ENCODE measurements around the gene EVI5. TPM values are rescaled to one million over a fixed set of nuclear protein-coding genes. Genes with fewer than 3 reads are reported as not detected.

EVI5 gene
- total RNA-seq, 4 donors from 2014 or later: 24.9 to 47.8 (median 28.5) TPM

DNA sequence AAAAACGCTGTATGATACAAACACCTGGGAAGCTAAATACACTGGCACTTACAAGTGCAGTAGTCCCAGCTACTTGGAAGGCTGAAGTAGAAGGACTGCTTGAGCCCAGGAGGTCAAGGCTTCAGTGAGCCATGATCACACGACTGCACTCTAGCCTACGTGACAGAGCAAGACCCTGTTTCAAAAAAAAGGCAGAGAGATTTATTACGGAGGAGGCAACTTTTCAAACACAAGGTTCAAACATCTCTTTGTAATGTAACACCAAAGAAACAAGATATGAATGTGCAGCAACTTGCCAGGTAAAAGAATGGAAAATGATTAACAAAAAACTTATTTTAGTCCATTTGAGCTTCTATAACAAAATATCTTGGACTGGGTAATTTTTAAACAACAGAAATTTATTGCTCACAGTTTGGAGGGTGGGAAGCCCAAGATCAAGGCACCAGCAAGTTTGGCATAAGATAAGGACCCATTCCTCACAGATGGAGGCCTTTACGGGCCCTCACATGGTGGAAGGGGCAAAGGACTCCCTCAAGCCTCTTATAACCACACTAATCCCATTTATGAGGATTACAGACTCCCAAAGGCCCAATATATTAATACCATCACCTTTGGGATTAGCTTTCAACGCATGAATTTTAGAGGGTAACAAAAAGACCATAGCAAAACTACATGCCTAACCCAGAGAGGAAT, 73.3 kb downstream of the EVI5 start:
- TF ChIP-seq, protein P1, sequence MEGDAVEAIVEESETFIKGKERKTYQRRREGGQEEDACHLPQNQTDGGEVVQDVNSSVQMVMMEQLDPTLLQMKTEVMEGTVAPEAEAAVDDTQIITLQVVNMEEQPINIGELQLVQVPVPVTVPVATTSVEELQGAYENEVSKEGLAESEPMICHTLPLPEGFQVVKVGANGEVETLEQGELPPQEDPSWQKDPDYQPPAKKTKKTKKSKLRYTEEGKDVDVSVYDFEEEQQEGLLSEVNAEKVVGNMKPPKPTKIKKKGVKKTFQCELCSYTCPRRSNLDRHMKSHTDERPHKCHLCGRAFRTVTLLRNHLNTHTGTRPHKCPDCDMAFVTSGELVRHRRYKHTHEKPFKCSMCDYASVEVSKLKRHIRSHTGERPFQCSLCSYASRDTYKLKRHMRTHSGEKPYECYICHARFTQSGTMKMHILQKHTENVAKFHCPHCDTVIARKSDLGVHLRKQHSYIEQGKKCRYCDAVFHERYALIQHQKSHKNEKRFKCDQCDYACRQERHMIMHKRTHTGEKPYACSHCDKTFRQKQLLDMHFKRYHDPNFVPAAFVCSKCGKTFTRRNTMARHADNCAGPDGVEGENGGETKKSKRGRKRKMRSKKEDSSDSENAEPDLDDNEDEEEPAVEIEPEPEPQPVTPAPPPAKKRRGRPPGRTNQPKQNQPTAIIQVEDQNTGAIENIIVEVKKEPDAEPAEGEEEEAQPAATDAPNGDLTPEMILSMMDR (IDR thresholded peaks at IDR 0.05; ENCODE audit: low read depth): no peak

DNA sequence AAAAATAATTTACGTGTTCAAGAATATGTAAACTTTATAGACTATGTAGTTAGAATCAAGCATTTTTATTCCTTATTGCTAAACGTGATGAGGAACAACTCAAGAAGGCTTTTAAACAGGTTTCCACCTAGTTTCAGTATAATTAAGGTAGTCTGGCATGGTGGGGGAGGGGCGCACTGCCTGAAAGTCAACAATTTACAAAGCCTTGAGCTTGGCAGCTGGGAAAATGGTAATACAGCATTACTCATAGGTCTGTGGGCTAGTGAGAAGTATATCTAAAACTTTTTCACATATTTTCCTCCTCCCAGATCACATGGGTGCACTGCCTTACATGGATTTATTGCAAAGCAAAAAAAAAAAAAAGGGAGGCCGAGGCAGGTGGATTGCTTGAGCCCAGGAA, 75.2 kb downstream of the EVI5 start:
- TF ChIP-seq, protein P1 (IDR thresholded peaks at IDR 0.05; ENCODE audit: low read depth): no peak

DNA sequence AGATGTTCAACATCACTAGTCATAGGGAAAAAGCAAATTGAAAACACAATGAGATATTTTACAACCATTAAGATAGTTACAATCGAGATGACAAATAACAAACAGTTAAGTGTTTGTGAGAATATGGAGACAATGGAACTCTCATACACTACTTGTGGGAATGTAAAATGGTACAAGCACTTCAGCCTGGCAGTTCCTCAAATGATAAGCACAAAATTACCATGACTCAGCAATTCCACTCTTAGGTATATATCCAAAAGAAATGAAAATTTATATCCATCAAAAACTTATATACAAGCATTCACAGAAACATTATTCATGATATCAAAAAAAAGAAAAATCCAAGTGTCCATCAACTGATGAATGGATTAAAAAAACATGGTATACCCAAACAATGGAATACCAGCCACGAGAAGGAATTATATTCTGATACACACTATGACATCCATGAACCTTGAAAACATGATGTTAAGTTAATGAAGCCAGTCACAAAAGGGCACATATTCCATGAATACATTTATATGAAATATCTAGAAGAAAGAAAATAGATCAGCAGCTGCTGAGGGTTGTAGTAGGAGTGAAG, 76.4 kb downstream of the EVI5 start:
- TF ChIP-seq, protein P1 (IDR thresholded peaks at IDR 0.05; ENCODE audit: low read depth): no peak

DNA sequence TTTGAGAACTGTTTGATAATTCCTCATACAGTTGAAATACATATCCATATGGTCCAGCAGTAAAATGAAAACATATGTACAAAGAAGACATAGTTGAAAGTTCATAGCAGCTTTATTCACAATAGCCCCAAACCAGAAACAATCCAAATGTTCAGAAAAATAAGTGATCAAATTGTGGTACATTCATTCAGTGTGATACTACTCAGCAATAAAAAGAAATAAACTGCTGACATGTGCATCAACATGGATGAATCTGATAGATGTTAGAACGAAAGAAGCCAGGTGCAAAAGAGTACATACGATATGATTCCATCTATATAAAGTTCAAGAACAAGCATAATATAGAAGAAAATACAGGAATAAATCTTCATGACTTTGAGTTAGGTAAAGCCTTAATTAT, 77.2 kb downstream of the EVI5 start:
- TF ChIP-seq, protein P1 (IDR thresholded peaks at IDR 0.05; ENCODE audit: low read depth): no peak

DNA sequence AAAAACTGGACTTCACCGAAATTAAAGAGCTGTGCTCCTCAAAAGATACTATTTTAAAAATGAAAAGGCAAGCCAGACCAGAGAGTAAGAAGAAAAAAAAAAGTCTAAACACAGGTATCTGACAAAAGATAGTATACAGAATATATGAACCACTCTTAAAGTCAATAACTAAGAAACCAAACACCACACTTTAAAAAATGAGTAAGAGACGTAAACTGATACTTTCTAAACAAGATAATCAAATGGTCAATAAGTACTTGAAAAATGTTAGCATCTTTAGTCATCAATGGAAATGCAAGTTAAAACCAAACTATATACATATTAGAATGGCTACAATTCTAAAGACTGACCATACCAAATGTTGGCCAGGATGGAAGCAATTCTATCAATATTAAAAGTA, 77.6 kb downstream of the EVI5 start:
- TF ChIP-seq, protein P1 (IDR thresholded peaks at IDR 0.05; ENCODE audit: low read depth): no peak

DNA sequence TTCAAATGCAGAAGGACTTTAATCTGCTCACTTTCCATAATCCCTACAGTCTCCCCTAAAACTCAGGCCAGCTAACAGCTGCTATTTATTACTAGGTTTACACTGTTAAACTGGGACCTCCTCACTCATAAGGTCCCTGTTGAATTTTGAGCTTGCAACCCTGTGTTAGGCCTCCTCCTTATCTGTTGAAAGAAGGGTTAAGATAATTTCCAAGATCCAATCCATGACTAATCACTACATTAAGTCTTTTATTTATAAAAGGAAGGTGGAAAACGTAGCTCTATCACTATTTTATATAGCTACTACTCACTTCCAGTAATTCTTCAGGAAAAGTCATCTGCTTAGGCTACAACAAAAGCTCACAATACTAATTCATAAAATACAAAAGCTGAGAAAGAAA, 79.5 kb downstream of the EVI5 start:
- TF ChIP-seq, protein P1 (IDR thresholded peaks at IDR 0.05; ENCODE audit: low read depth): no peak

DNA sequence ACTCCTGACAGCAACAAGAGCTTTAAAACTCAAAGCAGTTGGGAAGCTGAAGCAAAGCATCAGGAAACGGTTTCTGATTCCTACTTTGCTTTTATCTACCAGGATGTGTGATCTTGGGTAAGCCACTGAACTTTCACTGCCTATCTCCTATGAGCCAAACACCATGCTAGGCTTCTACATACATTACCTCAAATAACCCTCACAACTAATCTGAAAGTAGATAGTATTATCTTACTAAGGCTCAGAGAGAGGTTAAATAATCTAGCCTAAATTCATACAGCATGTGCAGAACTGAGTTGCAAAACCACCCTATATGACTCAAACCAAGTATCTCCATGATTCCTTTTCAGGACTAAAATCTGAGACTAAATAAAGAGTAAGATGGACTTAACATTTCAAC, 83.8 kb downstream of the EVI5 start:
- TF ChIP-seq, protein P1 (IDR thresholded peaks at IDR 0.05; ENCODE audit: low read depth): no peak

Measured in subcutaneous adipose tissue (tissue), 4 donors.